HepG2 (cell line): ENCODE results near the gene TEDC1. TPM values are rescaled to one million over a fixed set of nuclear protein-coding genes. Genes with fewer than 3 reads are reported as not detected.

ENCODE experiments used
- ARHGAP35 ChIP-seq: sonication (generic); formaldehyde crosslinking; IDR thresholded peaks from 2 replicates; pipeline ENCODE4 v1.9.0; 2022; ENCODE audit warnings: mild to moderate bottlenecking, inconsistent platforms, moderate library complexity, missing genetic modification reagents, borderline replicate concordance
- CCAR2 ChIP-seq: fragments of 200-400 bp; formaldehyde crosslinking; optimal IDR thresholded peaks from 2 replicates; pipeline ENCODE3; 2018; ENCODE audit warnings: low read depth, mild to moderate bottlenecking, low read length, moderate library complexity
- ERF ChIP-seq: IDR thresholded peaks from 2 replicates; pipeline ENCODE4 v1.6.1; 2018; ENCODE audit warnings: missing biosample characterization, missing genetic modification reagents
- GABPA ChIP-seq, 2 experiments: IDR thresholded peaks; 2 replicates each; pipeline ENCODE4 v1.6.1; 2011 to 2016; ENCODE audit warnings: low read depth in 2 of 2, low read length in 1 of 2, missing biosample characterization in 1 of 2, missing genetic modification characterization in 1 of 2
- MTF1 ChIP-seq: sonication (generic); formaldehyde crosslinking; IDR thresholded peaks from 2 replicates; pipeline ENCODE4 v1.5.0; 2020; ENCODE audit warnings: missing genetic modification reagents
- NFYB ChIP-seq: sonication (generic); formaldehyde crosslinking; IDR thresholded peaks from 2 replicates; pipeline ENCODE4 v1.4.0; 2020; ENCODE audit warnings: missing genetic modification reagents
- PHB2 ChIP-seq: fragments of 450-650 bp; IDR thresholded peaks from 2 replicates; pipeline ENCODE4 v1.6.1; 2018; ENCODE audit not compliant: partially characterized antibody
- ZC3H4 ChIP-seq: sonication (generic); formaldehyde crosslinking; IDR thresholded peaks from 2 replicates; pipeline ENCODE4 v1.4.0; 2020; ENCODE audit warnings: missing genetic modification reagents, borderline replicate concordance
- ZNF207 ChIP-seq: fragments of 450-650 bp; IDR thresholded peaks from 2 replicates; pipeline ENCODE4 v1.6.1; 2016; ENCODE audit warnings: antibody characterized with exemption, borderline replicate concordance
- ZNF510 ChIP-seq: sonication (generic); formaldehyde crosslinking; IDR thresholded peaks from 2 replicates; pipeline ENCODE4 v1.4.0; 2020; ENCODE audit warnings: low read depth, mild to moderate bottlenecking, missing genetic modification reagents
- ZNF616 ChIP-seq: sonication (generic); formaldehyde crosslinking; IDR thresholded peaks from 2 replicates; pipeline ENCODE4 v1.5.0; 2020; ENCODE audit warnings: low read depth, mild to moderate bottlenecking, missing genetic modification reagents
- ZNF644 ChIP-seq: IDR thresholded peaks from 2 replicates; pipeline ENCODE4 v1.6.1; 2016; ENCODE audit warnings: low read depth
- ZNF788 ChIP-seq: sonication (generic); formaldehyde crosslinking; IDR thresholded peaks from 2 replicates; pipeline ENCODE4 v1.5.0; 2020; ENCODE audit warnings: mild to moderate bottlenecking, missing genetic modification reagents, borderline replicate concordance
- ZNF839 ChIP-seq: sonication (generic); formaldehyde crosslinking; IDR thresholded peaks from 2 replicates; pipeline ENCODE4 v1.4.0; 2020; ENCODE audit warnings: missing genetic modification reagents, mild to moderate bottlenecking, borderline replicate concordance
- ZSCAN29 ChIP-seq: sonication (generic); formaldehyde crosslinking; conservative IDR thresholded peaks from 2 replicates; pipeline ENCODE4 v1.4.0; 2020; ENCODE audit warnings: mild to moderate bottlenecking, missing genetic modification reagents
- polyA plus RNA-seq, 8 experiments: library from polyadenylated mRNA; depleted of rRNA in 3 of 8; stranded (reverse) in 7 of 8; unstranded in 1 of 8; fragments of >200 nt; fragmentation: Illumina TruSeq in 4 of 8; extraction: Trizol in 4 of 8; gene quantifications; 2 replicates each; pipeline versions ENCODE4 v1.2.1 to v1.2.3, GENCODE V29; 2011 to 2016; ENCODE audit warnings: low read depth in 4 of 8, missing spikeins in 1 of 8, mixed read lengths in 1 of 8; ENCODE audit not compliant: insufficient read depth in 1 of 8
- total RNA-seq, 5 experiments: library from RNA; depleted of rRNA; stranded (reverse); fragments of >200 nt; fragmentation: Illumina TruSeq; extraction: Trizol; gene quantifications; 2 replicates each; pipeline ENCODE4 v1.2.3, GENCODE V29; 2016; ENCODE audit warnings: low read depth in 1 of 5
- TF ChIP-seq, protein P1 (sequence below): sonication (generic); formaldehyde crosslinking; IDR thresholded peaks from 2 replicates; pipeline ENCODE4 v1.4.0; 2020; ENCODE audit warnings: low read depth, missing genetic modification reagents
- TF ChIP-seq, protein P2 (sequence below): sonication (generic); formaldehyde crosslinking; IDR thresholded peaks from 2 replicates; pipeline ENCODE4 v1.4.0; 2020; ENCODE audit warnings: mild to moderate bottlenecking, missing genetic modification reagents
- TF ChIP-seq, protein P3 (sequence below): sonication (generic); formaldehyde crosslinking; IDR thresholded peaks from 2 replicates; pipeline ENCODE4 v1.9.0; 2022; ENCODE audit warnings: low read depth, missing genetic modification reagents
- TF ChIP-seq, protein P4 (sequence below): IDR thresholded peaks from 2 replicates; pipeline ENCODE4 v1.6.1; 2016; ENCODE audit warnings: mild to moderate bottlenecking

Gene TEDC1
- total and polyA plus RNA-seq, 2 of the 13 experiments (the other 11 are each of a cell fraction or from before 2014, with no cell fraction given) = 5.7 to 27.4 TPM

DNA sequence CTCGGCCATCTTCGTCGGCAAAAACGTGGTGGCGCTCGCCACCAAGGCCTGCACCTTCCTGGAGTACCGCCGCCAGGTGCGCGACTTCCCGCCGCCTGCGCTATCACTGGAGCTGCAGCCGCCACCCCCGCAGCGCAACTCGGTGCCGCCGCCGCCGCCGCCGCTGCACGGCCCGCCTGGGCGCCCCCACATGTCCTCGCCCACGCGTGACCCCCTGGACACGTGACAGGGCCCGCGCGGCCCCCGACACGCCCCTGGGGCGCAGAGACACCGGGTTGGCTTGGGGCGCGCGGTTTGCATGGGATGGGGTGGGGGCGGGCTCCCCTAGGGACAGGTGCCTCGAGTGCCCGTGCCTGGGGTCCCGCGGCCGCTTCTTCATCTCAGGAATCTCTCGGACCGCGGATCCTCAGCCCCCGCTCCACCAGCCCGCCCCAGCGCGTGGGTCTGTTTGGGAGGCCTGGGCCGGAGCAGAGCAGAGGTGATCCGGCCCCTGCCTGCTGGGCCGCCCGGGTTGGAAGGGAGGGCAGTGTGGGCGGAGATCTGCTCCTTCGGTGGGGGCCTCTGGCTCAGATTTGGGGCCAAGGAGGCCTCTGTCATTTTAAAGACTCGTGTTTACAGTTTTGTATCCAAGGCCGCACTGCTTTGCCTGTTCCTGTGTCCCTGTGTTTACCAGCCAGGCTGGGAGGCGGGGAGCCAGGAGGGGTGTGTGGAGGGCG, 38.7 kb downstream of the TEDC1 start (continued):
- TF ChIP-seq, protein P1, sequence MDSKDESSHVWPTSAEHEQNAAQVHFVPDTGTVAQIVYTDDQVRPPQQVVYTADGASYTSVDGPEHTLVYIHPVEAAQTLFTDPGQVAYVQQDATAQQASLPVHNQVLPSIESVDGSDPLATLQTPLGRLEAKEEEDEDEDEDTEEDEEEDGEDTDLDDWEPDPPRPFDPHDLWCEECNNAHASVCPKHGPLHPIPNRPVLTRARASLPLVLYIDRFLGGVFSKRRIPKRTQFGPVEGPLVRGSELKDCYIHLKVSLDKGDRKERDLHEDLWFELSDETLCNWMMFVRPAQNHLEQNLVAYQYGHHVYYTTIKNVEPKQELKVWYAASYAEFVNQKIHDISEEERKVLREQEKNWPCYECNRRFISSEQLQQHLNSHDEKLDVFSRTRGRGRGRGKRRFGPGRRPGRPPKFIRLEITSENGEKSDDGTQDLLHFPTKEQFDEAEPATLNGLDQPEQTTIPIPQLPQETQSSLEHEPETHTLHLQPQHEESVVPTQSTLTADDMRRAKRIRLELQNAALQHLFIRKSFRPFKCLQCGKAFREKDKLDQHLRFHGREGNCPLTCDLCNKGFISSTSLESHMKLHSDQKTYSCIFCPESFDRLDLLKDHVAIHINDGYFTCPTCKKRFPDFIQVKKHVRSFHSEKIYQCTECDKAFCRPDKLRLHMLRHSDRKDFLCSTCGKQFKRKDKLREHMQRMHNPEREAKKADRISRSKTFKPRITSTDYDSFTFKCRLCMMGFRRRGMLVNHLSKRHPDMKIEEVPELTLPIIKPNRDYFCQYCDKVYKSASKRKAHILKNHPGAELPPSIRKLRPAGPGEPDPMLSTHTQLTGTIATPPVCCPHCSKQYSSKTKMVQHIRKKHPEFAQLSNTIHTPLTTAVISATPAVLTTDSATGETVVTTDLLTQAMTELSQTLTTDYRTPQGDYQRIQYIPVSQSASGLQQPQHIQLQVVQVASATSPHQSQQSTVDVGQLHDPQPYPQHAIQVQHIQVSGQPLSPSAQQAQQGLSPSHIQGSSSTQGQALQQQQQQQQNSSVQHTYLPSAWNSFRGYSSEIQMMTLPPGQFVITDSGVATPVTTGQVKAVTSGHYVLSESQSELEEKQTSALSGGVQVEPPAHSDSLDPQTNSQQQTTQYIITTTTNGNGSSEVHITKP = peak; percentile 75; the same call in 1 of the 2 replicates
- TF ChIP-seq CCAR2 = no peak
- TF ChIP-seq ERF (CRISPR knock-in tag) = no peak
- no peak for TF ChIP-seq ZNF644
- TF ChIP-seq, protein P2, sequence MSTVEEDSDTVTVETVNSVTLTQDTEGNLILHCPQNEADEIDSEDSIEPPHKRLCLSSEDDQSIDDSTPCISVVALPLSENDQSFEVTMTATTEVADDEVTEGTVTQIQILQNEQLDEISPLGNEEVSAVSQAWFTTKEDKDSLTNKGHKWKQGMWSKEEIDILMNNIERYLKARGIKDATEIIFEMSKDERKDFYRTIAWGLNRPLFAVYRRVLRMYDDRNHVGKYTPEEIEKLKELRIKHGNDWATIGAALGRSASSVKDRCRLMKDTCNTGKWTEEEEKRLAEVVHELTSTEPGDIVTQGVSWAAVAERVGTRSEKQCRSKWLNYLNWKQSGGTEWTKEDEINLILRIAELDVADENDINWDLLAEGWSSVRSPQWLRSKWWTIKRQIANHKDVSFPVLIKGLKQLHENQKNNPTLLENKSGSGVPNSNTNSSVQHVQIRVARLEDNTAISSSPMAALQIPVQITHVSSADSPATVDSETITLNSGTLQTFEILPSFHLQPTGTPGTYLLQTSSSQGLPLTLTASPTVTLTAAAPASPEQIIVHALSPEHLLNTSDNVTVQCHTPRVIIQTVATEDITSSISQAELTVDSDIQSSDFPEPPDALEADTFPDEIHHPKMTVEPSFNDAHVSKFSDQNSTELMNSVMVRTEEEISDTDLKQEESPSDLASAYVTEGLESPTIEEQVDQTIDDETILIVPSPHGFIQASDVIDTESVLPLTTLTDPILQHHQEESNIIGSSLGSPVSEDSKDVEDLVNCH (CRISPR knock-in tag) = no peak
- no peak for TF ChIP-seq ZNF510
- no peak for TF ChIP-seq ARHGAP35 (CRISPR knock-in tag)
- no peak for TF ChIP-seq GABPA (IDR thresholded peaks at IDR 0.05; ENCODE audit: low read depth, low read length)
- no peak; the same call in 1 of the 2 replicates for TF ChIP-seq GABPA (CRISPR knock-in tag; IDR thresholded peaks at IDR 0.05; ENCODE audit: low read depth)
- no peak for TF ChIP-seq ZSCAN29 (CRISPR knock-in tag)
- TF ChIP-seq NFYB = no peak
- TF ChIP-seq ZNF788 (CRISPR knock-in tag) = no peak
- TF ChIP-seq, protein P3, sequence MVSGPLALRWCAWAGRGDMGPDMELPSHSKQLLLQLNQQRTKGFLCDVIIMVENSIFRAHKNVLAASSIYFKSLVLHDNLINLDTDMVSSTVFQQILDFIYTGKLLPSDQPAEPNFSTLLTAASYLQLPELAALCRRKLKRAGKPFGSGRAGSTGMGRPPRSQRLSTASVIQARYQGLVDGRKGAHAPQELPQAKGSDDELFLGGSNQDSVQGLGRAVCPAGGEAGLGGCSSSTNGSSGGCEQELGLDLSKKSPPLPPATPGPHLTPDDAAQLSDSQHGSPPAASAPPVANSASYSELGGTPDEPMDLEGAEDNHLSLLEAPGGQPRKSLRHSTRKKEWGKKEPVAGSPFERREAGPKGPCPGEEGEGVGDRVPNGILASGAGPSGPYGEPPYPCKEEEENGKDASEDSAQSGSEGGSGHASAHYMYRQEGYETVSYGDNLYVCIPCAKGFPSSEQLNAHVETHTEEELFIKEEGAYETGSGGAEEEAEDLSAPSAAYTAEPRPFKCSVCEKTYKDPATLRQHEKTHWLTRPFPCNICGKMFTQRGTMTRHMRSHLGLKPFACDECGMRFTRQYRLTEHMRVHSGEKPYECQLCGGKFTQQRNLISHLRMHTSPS = no peak
- no peak for TF ChIP-seq ZNF839 (CRISPR knock-in tag)
- no peak for TF ChIP-seq ZNF207
- TF ChIP-seq PHB2 = no peak
- TF ChIP-seq, protein P4, sequence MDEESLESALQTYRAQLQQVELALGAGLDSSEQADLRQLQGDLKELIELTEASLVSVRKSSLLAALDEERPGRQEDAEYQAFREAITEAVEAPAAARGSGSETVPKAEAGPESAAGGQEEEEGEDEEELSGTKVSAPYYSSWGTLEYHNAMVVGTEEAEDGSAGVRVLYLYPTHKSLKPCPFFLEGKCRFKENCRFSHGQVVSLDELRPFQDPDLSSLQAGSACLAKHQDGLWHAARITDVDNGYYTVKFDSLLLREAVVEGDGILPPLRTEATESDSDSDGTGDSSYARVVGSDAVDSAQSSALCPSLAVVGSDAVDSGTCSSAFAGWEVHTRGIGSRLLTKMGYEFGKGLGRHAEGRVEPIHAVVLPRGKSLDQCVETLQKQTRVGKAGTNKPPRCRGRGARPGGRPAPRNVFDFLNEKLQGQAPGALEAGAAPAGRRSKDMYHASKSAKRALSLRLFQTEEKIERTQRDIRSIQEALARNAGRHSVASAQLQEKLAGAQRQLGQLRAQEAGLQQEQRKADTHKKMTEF (CRISPR knock-in tag) = 0 out of 2 replicates have a peak, but pooled peaks have one; percentile 23
- TF ChIP-seq ZNF616 (CRISPR knock-in tag) = no peak
- no peak for TF ChIP-seq MTF1 (CRISPR knock-in tag)
- TF ChIP-seq ZC3H4 (CRISPR knock-in tag) = no peak
